GM10847 (cell line): ENCODE data around the gene GCNA.

ENCODE experiments used
- POLR2A ChIP-seq: IDR thresholded peaks from 2 replicates; pipeline ENCODE4 v1.6.1; 2011; ENCODE audit not compliant: insufficient read length; ENCODE audit errors: extremely low read depth

GCNA gene

GRCh38 chrX:71547339-71547738, 30.9 kb upstream of the GCNA start:
- TF ChIP-seq POLR2A = no peak

DNA sequence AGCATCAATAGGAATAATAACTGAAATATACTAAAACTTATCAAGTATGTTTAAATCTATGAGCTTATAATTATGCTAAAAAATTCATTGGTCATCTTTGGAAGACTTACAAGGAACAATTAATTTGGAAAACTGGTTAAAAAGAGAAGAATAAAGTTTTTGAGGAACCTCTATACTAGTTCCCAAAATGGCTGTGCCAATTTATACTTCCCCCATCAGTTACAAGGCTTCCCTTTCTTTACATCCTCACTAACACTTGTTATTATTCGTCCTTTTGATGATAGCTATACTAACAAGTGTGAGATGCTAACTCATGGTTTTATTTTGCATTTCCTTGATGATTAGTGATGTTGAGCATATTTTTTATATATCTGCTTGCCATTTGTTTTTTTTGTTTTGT, 28.3 kb upstream of the GCNA start:
- TF ChIP-seq POLR2A = no peak

DNA sequence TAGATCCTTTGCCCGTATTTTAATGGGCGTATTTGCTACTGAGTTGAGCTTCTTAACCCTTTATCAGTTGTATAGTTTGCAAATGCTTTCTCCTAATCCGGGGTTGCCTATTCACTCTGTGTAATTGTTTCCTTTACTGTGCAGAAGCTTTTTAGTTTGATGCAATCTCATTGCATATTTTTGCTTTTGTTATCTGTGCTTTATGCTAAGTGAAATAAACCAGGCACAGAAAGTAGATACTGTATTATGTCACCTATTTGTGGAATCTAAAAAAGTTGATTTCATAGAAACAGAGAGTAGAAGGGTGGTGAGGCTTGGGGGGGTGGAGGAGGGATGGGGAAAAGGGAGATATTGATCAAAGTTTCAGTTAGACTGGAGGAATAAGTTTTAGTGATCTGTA, 27.7 kb upstream of the GCNA start:
- TF ChIP-seq POLR2A = no peak

GRCh38 chrX:71556036-71556435, 22.2 kb upstream of the GCNA start:
- TF ChIP-seq POLR2A = no peak

DNA sequence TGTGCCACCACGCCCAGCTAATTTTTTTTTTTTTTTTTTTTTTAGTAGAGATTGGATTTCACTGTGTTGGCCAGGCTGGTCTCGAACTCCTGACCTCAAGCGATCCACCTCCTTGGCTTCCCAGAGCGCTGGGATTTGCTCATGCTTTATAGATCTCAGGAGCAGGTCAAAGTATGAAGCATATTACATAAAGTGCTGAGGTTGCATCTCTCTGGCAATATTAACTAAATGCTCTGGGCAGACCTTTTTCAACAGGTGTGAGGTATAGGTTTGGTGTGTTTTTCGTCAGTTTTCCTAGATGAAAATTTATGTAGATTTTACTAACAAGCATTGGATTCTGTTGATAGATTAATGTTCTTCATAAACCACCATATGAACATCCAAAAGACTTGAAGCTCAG, 19.3 kb upstream of the GCNA start:
- no peak for TF ChIP-seq POLR2A

DNA sequence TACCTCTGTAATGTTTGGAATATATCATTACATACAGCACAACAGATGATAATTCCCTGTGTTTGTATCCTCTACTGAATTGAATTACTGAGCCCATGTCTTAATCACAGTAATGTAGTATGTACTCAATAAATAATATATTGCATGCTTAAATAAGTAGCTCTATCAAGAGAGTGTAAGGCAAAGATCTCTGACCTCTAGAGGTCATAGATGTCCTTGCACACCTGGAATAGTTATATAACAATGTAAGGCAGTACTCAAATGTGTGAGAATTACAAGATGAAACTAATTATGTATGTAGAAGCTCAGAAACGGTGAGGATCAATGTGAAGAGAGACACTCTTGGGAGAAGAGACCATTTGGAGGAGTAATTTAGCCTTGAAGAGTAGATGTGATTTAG, 14.3 kb upstream of the GCNA start:
- no peak for TF ChIP-seq POLR2A

DNA sequence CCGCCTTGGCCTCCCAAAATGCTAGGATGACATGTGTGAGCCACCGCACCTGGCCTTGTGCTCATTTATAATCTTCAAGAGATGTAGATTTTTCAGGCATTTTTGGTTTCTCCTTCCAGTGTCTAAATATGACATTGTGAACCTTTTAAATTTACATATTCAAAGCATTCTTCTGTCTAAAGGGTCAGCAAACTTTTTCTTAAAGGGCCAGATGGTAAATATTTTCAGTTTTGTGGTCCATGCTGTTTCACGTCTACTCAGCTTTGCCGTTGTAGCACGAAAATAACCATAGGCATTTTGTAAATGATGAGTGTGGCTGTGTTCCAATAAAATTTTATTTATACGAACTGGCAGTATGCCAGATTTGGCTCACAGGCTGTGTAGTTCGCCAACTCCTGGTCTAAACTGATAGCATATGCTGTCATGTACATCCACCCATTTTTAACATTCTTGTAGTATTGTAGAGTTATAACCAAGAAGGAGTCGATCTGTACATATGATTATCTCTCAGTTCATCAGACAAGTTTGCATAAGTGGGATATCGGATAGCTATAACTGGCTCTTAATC, 12.7 kb upstream of the GCNA start:
- TF ChIP-seq POLR2A = no peak

DNA sequence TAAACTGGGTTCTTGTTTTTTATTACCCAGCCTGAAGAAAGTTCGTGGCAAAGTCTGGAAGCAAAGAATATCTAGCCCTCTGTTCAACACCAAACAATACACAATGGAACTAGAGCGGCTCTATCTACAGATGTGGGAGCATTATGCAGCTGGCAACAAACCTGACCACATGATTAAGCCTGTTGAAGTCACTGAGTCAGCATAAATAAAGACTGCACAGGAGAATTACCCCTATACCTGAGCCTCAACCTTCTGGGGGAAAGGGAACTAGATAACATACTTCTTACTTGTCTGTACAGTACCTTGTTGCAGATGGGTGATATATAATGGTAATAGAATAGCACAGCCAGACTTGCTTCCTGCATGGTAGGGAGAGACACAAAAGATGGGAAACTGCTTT, 4.6 kb upstream of the GCNA start:
- TF ChIP-seq POLR2A = no peak

DNA sequence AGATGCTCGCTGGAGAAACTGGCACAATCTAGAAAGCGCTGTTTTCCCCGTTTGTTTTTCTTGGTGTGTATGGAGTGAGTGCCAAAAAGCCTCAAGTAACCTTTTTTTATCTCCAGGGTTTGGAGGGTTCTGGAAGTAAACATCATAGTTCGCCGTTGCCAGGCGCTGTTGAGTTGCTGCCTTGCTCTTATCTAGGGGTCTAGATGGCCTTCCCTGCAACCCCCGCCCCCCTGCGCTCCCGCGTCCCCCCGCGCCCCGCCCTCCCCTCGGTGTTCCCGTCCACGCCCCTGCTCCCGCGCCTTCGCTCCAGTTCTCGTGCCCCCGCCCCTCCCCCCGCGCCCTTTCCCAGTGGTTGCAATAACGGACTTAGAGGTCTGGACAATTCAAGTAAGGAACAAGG, 555 bp upstream of the GCNA start:
- no peak for TF ChIP-seq POLR2A

DNA sequence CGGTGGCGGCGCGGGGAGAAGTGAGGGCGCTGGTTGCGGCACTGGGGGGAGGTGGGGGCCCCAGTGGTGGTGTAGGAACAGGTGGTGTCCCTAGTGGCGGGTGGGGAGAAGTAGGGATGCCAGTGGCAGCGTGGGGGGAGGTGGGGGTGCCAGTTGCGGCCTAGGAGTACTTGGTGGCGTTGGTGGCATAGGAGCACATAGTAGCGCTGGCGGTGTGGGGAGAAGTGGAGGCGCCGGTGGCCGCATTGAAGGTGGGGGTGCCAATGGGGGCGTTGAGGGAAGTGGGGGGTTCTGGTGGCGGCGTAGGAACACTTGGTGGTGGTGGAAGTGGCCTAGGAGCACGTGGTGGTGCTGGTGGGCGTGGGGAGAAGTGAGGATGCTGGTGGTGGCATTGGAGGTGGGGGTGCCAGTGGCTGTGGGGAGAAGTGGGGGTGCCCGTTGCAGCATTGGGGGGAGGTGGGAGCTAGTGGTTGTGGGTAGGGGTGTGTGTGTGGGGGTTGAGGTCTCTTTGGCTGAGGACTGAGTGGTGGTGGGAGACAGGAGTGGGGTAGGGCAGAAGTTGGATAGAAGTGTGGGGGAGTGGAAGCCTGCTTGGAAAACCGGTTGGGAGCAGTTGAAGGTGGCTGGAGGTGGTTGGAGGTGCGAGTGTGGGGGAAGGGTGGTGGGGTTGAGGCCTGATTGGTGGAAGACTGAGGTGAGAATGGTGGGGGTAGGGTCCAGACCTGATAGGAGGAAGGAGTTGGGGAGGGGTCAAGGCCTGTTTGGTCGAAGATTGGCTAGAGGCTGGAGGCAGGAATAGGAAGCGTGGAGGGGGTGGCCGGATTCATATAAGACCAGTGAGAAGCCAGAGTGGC, 1.1 kb downstream of the GCNA start:
- TF ChIP-seq POLR2A = no peak

- TF ChIP-seq POLR2A = no peak
These were observed 1.7 kb downstream of the GCNA start for GRCh38 chrX:71579990-71580380.

- TF ChIP-seq POLR2A = no peak
These were observed 3.0 kb downstream of the GCNA start for GRCh38 chrX:71581210-71581609.

DNA sequence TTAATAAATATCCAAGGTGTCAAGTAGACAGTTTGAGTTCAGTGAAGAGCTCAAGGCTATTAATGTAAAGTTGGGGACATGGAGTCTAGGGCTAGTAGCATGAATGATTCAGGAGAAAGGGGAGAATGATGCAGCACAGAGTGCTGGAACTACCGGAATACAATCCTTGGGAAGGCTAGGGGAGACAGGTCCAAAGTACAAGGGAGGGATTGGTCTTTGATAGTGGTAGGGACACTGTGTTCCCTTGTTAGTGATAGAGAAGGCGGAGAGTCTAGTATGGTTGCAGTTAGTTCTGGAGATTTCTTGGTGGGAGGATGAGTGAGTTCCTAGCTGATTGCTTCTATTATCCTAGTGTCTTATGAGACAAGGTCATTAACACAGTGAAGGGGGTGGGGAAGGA, 8.7 kb downstream of the GCNA start:
- TF ChIP-seq POLR2A = no peak

- no peak for TF ChIP-seq POLR2A
These were observed 21.7 kb downstream of the GCNA start for GRCh38 chrX:71599965-71600364.

GRCh38 chrX:71603618-71604017, 25.4 kb downstream of the GCNA start:
- TF ChIP-seq POLR2A = no peak

DNA sequence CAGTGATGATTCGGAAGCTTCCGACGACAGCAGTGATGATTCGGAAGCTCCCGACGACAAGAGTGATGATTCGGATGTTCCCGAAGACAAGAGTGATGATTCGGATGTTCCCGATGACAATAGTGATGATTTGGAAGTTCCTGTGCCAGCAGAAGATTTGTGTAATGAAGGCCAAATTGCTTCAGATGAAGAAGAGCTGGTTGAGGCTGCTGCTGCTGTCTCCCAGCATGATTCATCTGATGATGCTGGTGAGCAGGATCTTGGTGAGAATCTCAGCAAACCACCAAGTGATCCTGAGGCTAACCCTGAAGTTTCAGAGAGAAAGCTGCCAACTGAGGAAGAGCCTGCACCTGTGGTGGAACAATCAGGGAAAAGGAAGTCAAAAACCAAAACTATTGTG, 25.9 kb downstream of the GCNA start:
- no peak for TF ChIP-seq POLR2A
